NCI-H1092 treated with DMSO at 0.1 percent for 48 hours (cell line): ENCODE results near the gene RFLNA.

Source experiments
- DNase-seq: peaks from one replicate; lab custom pipeline; 2025; lab: John Stamatoyannopoulos, UW

Gene RFLNA

DNA sequence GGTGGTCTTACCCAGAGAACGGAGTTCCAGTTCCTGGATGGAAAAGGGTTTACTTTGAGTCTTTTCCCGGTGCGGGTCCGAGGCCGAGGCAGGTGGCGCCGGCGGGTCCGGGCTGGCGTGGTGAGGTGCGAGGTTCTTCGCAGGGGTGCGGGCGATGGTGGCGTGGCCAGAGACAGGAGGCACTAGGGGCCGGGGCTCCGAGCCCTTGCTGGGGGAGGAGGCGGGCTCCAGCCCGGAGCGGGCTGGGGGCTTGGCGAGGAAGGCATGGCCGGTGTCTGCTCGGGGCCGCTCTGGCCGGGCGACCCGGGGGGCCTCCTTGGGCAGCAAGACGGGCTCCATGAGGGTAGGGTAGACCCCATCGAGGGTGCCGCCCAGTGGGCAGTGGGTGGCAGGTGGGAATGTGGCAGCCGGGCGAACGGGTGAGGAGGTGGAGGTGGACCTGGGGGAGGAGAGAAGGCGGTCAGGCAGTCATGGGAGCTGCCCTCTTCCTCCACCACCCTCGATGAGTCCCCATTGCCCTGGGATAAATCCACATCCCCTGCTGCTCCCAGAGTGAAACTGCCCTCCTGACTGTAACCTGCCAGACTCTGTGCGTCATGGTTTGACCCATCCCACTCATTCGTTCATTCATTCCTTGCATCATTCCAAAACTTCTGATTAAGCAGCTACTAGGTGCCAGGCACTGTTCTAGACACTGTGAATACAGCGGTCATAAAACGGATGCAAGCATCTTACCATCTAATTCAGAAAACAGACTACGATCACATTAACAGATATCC, 42.0 kb downstream of the RFLNA start:
- DNase-seq = no peak

DNA sequence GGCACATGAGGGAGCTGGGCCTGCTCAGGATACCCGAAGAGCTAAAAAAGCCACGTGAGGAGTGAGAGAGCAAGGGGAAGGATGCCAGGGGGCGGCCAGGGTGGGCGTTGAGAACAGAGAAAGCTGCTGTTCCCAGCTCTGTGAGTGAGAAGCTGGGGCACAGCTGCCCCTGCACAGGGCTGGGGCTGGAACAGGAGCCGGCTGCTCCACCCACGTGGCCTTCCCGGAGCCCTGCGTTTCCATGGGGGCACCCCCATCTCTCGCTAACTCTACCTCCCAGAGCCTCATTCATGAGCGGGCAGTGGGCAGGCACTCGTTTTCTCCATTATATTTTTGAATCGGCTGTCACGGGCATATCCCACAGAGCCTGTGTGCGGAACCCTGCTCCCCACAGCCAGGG, 42.7 kb downstream of the RFLNA start:
- DNase-seq = no peak

DNA sequence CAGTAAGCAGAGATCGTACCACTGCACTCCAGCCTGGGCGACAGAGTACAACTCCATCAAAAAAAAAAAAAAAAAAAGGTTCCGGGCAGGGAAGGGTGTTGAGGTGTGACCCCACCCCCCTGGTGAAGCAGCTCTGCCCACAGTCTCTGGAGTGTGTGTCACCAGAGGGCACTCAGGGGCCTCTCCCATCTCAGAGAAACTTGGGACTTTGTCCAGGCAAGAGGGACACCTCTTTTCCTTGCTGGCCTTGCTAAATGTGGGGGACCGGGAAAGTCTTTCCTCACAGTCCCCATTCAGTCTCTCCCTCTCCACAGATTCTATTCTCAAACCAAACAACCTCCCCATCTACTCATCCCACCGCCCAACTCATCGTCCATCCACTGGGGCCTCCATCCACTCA, 43.6 kb downstream of the RFLNA start:
- no peak for DNase-seq

DNA sequence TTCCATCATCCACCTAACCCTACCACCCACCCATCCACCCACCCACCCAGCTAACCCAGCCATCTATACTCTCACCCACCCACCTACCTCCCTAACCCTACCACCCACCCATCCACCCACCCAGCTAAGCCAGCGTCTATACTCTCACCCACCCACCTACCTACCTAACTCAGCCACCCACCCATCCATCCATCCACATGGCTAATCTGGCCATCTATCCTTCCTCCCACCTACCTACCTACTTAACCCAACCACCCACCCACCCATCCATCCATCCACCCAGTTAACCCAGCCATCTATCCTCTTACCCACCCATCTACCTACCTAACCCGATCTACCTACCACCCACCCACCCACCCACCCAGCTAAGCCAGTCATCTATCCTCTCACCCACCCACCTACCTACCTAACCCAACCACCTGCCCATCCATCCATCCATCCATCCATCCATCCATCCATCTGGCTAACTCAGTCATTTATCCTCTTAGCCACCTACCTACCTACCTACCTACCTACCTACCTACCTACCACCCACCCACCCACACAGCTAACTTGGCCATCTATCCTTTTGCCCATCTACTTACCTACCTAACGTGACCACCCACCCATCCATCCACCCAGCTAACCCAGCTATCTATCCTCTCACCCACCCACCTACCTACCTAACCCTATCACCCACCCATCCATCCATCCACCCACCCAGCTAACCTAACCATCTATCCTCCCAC, 44.1 kb downstream of the RFLNA start:
- no peak for DNase-seq

- no peak for DNase-seq
Observed at GRCh38 chr12:124340080-124340900, 45.4 kb downstream of the RFLNA start.

- no peak for DNase-seq
Observed at GRCh38 chr12:124341645-124342069, 46.8 kb downstream of the RFLNA start.

- DNase-seq = no peak
Observed at GRCh38 chr12:124344022-124344421, 49.1 kb downstream of the RFLNA start.

- DNase-seq = no peak
Observed at GRCh38 chr12:124344526-124344925, 49.6 kb downstream of the RFLNA start.

- DNase-seq = no peak
Observed at GRCh38 chr12:124345795-124346194, 50.9 kb downstream of the RFLNA start.

GRCh38 chr12:124346425-124347168, 51.7 kb downstream of the RFLNA start:
- no peak for DNase-seq

DNA sequence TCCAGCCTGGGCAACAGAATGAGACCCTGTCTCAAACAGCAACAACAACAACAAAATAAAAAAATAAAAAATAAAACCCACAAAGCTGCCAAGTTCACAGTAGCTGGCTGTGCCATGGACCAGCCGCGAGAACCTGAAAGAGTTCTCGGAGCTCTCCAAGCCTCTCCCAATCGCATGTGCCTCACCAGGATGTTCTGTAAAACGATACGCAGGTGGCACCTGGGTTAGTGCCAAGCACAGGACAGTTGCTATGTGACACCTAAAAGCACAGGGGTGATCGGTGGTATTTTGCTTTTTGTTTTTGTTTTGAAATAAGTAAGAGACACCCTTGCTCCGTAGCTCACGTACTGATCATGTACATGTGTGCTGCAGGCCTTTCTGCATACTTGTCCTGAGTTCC, 52.4 kb downstream of the RFLNA start:
- DNase-seq = no peak

DNA sequence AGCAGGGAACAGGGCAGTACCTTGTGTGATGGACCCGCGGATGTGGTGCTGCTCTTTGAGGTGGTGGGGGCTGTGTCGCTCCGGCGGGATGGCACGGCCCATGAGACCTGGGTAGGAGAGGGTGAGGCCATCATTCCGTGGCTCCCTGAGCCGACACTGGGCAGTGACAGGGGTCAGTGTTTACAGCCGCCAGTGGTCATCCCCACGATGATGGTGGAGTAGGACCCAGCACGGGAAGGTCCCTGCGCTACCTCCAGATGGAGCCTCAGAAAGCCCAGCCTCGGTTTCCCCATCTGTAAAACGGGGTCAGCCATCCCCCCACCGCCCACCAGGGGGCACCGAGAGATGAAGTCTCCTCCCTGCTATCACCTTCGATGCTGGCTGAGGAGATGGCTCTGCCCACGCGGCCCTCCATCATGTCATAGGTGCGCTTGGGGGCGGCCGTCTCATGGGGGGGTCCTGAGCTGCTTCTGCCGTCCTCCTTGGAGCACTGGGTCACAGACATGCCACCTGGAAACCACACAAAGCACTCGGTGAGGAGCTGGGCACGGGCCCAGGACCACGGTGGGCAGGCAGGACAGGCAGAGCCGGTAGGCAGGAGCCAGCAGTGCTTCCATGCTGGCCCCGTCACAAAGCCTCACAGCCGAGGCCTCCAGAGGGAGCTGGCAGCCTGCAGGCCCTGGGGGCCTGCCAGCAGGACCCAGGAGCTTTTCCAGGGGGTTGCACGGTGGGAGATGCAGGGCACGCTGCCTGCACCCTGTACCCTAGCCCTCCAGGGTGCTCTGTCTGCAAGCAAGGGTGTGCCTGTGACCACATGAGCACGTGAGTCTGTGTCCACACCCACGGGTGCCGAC, 53.1 kb downstream of the RFLNA start:
- no peak for DNase-seq

DNA sequence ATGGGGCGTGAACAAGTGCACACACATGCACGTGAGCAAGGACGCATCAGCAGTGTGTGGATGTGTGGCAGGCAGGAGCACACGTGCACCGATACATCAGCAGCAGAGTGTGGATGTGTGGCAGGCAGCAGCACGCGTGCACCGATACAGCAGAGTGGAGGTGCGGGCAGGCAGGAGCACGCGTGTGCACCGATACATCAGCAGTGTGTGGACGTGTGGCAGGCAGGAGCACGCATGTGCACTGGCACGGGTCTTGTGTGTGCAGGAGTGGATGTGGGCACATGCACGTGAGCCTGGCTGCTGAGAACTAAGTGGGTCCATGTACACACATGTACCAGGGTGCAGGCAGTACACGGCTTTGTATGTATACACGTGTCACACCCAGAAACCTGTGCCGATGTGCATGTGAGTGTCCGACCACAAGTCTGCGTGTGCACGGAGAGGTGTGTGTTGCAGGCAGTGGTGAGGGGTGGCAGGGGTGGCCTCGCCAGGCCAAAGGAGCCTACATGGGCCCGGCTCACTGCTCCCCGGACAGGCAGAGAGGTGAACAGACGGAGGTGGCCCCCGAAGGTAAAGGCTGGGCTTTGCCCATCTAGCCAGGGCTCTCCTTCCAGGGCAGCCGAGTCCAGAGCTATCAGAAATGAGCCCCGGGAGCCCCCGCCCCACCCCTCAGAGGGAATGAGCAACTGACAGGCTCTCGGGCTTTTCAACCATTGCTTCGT, 53.9 kb downstream of the RFLNA start:
- no peak for DNase-seq

GRCh38 chr12:124350491-124350890, 55.6 kb downstream of the RFLNA start:
- DNase-seq = no peak

GRCh38 chr12:124351422-124351821, 56.5 kb downstream of the RFLNA start:
- no peak for DNase-seq

DNA sequence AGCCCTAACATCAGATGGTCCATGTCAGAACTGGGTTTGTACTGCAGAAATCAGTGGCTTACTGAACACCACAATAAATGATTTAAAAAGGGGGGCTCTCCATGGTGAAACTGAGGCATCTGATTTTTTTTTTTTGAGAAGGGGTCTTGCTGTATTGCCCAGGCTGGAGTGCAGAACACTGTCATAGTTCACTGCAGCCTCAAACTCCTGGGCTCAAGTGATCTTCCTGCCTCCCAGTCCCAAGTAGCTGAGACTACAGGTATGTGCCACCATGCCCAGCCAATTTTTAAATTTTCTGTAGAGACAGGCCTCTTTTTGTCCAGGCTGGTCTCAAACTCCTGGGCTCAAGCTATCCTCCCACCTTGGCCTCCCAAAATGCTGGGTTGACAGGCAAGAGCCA, 57.4 kb downstream of the RFLNA start:
- no peak for DNase-seq

DNA sequence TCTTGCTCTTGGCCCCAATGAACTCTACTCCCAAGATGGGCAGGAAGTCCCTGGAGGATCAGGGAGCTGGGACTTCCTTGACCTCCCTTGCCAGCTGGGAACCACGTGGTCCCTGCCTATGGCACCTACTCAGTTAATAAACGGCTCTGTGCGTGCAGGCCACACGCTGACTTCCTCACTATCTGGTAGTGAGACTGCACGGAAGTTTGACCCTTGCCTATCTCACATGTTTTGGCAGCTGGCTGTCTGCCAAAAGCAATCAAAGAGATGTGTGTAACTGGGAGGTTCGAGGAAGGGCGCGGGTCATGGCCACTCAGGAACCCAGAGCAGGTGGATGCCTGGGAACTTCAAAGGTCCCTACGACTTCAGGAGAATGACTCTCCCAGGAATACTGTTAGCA, 57.9 kb downstream of the RFLNA start:
- DNase-seq = no peak

DNA sequence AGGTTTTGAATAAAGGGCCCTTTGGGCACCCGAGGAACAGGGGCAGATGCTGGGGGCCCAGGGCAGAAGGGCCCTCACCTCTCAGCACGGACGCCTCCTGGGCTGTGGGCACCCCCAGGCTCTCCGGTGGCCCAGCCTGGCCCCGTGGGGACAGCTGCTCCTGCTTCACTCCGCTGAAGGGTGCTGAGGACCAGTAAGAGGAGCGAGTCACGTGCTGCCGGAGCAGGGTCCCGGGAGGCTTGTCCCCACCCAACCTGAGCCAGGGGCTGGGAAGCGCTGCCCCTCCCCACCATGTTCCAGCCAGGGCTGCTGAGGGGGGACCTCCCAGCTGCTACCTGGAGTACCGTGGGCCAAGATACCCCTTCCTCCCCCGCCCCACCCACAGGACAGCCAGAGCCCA, 59.5 kb downstream of the RFLNA start:
- DNase-seq = no peak

DNA sequence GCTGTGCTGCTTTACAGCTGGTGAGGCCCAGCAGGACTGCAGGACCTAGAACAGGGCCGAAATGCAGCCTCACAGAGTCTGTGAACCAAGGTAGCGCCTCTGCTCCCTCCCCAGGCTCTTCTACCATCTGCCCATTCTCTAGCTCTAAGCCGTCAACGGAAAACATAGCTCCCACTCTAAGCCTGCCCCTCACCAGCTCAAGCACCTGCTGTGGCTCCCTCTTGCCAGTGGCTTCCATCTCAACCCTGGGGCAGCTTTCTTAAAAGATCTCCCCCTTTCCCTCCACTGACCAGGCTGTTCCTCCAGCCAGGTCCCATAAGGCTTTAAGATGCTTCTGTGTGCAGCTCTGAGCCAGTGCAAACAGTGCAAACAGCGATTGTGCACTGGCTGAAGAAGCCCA, 61.3 kb downstream of the RFLNA start:
- no peak for DNase-seq

- no peak for DNase-seq
Observed at GRCh38 chr12:124357616-124358015, 62.7 kb downstream of the RFLNA start.
